Stimulated activated CD4-positive, alpha-beta T cell treated with anti-CD3 and anti-CD28 coated beads, Interleukin-15, amount 100 ng/mL, for 48 hours (primary cell): ENCODE data around the gene INPP5A.

Experiments
- DNase-seq, 2 donors: peaks; one replicate each; pipeline ENCODE4 v3.0.0-alpha.2; 2020; ENCODE audit warnings: low read depth in 2 of 2

INPP5A gene

GRCh38 chr10:132743925-132744490, 206.4 kb downstream of the INPP5A start:
- no peak for DNase-seq

GRCh38 chr10:132744839-132745238, 207.3 kb downstream of the INPP5A start:
- DNase-seq = no peak

GRCh38 chr10:132745511-132745910, 207.9 kb downstream of the INPP5A start:
- no peak for DNase-seq

- no peak for DNase-seq
These were observed 208.4 kb downstream of the INPP5A start for GRCh38 chr10:132745971-132746370.

GRCh38 chr10:132746386-132746785, 208.8 kb downstream of the INPP5A start:
- DNase-seq = no peak

- no peak for DNase-seq
These were observed 209.4 kb downstream of the INPP5A start for GRCh38 chr10:132746801-132747625.

- no peak for DNase-seq
These were observed 210.5 kb downstream of the INPP5A start for GRCh38 chr10:132748135-132748534.

- no peak for DNase-seq
These were observed 211.2 kb downstream of the INPP5A start for GRCh38 chr10:132748545-132749370.

- DNase-seq = no peak
These were observed 211.8 kb downstream of the INPP5A start for GRCh38 chr10:132749371-132749795.

GRCh38 chr10:132750936-132751335, 213.3 kb downstream of the INPP5A start:
- no peak for DNase-seq

GRCh38 chr10:132752378-132752777, 214.8 kb downstream of the INPP5A start:
- no peak for DNase-seq

- no peak for DNase-seq
These were observed 215.4 kb downstream of the INPP5A start for GRCh38 chr10:132752961-132753360.

- DNase-seq = no peak
These were observed 216.0 kb downstream of the INPP5A start for GRCh38 chr10:132753596-132753995.

GRCh38 chr10:132754071-132754470, 216.5 kb downstream of the INPP5A start:
- no peak for DNase-seq

GRCh38 chr10:132755166-132755711, 217.7 kb downstream of the INPP5A start:
- DNase-seq = no peak

- no peak for DNase-seq
These were observed 219.0 kb downstream of the INPP5A start for GRCh38 chr10:132756591-132756990.

- DNase-seq = no peak
These were observed 219.6 kb downstream of the INPP5A start for GRCh38 chr10:132757171-132757570.

GRCh38 chr10:132758865-132759264, 221.3 kb downstream of the INPP5A start:
- no peak for DNase-seq

GRCh38 chr10:132761395-132762060, 223.9 kb downstream of the INPP5A start:
- no peak for DNase-seq

- no peak for DNase-seq
These were observed 224.7 kb downstream of the INPP5A start for GRCh38 chr10:132762267-132762666.

- no peak for DNase-seq
These were observed 226.0 kb downstream of the INPP5A start for GRCh38 chr10:132763545-132763944.

GRCh38 chr10:132764108-132764507, 226.5 kb downstream of the INPP5A start:
- no peak for DNase-seq
